ENCODE data around the gene HMG20A.

DNA sequence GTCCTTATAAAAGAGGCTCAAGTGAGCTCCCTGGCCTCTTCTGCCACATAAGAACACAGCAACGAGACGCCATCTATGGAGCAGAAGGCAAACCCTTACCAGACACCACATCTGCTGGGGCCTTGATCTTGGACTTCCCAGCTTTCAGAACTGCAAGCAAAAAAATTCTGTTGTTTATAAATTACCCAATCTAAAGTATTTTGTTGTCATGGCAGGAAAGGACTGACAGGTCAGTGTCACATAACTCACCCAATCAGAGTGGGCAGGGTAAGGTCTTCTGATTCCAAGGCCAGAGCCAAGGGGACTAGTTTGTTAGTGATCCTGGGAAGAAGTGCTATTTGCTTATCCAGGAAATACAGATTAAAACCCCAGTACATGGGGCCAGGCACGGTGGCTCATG, 98.9 kb downstream of the HMG20A start:
- TF ChIP-seq POLR2AphosphoS5 (IDR thresholded peaks at IDR 0.05; ENCODE audit: low read depth, low read length) = no peak
- TF ChIP-seq, protein P1, sequence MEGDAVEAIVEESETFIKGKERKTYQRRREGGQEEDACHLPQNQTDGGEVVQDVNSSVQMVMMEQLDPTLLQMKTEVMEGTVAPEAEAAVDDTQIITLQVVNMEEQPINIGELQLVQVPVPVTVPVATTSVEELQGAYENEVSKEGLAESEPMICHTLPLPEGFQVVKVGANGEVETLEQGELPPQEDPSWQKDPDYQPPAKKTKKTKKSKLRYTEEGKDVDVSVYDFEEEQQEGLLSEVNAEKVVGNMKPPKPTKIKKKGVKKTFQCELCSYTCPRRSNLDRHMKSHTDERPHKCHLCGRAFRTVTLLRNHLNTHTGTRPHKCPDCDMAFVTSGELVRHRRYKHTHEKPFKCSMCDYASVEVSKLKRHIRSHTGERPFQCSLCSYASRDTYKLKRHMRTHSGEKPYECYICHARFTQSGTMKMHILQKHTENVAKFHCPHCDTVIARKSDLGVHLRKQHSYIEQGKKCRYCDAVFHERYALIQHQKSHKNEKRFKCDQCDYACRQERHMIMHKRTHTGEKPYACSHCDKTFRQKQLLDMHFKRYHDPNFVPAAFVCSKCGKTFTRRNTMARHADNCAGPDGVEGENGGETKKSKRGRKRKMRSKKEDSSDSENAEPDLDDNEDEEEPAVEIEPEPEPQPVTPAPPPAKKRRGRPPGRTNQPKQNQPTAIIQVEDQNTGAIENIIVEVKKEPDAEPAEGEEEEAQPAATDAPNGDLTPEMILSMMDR (IDR thresholded peaks at IDR 0.05) = no peak
- TF ChIP-seq REST (IDR thresholded peaks at IDR 0.05; ENCODE audit: insufficient read depth in 1 of 2, low read depth in 2 of 2, low read length in 1 of 2) = no peak
- TF ChIP-seq SIN3A (IDR thresholded peaks at IDR 0.05; ENCODE audit: borderline replicate concordance, insufficient read depth, low read depth, low read length) = no peak
- TF ChIP-seq TCF7L2 (IDR thresholded peaks at IDR 0.05; ENCODE audit: low read depth, low read length) = no peak

All from Panc1 (cell line).